Caco-2 (cell line): ENCODE data around the gene PRCC. TPM values are rescaled to one million over a fixed set of nuclear protein-coding genes. Genes with fewer than 3 reads are reported as not detected.

Experiments
- BruUV-seq: library from RNA; stranded (reverse); fragments of 400-500 nt; replicated peaks from 2 replicates; lab custom pipeline; 2021; lab: Mats Ljungman, UMichigan
- CTCF ChIA-PET: fragments of 300-600 bp; sonication (Branson Sonifier 250); formaldehyde crosslinking; loops from one replicate; lab custom pipeline; 2022; ENCODE audit warnings: antibody characterized with exemption; lab: Charles Lee
- POLR2A ChIA-PET: fragments of 300-600 bp; sonication (Branson Sonifier 250); formaldehyde crosslinking; loops from one replicate; lab custom pipeline; 2022; ENCODE audit warnings: antibody characterized with exemption; lab: Charles Lee
- DNase-seq, 2 experiments: peaks; one replicate each; pipeline versions ENCODE4 v3.0.0 to v3.0.0-alpha.2; 2020 to 2022
- H3K27me3 ChIP-seq: replicated peaks from 2 replicates; pipeline ENCODE4 v1.6.0; 2011; ENCODE audit warnings: low read length; ENCODE audit not compliant: control insufficient read depth, insufficient read depth
- H3K36me3 ChIP-seq: 2 replicates; pipeline ENCODE4 v1.5.1; 2011; ENCODE audit warnings: low read length; ENCODE audit not compliant: control insufficient read depth, insufficient read depth
- H3K4me1 ChIP-seq: fragments of 250-450 bp; sonication (Bioruptor Pico); 2 replicates; pipeline ENCODE4 v1.5.1; 2020; ENCODE audit warnings: mild to moderate bottlenecking
- H3K4me3 ChIP-seq: 2 replicates; pipeline ENCODE4 v1.5.1; 2011; ENCODE audit warnings: low read depth, mild to moderate bottlenecking, control low read depth, low read length
- H3K9me3 ChIP-seq: fragments of 250-450 bp; sonication (Bioruptor Pico); 2 replicates; pipeline ENCODE4 v1.5.1; 2020; ENCODE audit warnings: mild to moderate bottlenecking, moderate library complexity
- H3K27ac Mint-ChIP-seq: one replicate; pipeline ENCODE4 v1.8.0; 2022; ENCODE audit warnings: mixed read lengths; ENCODE audit not compliant: unreplicated experiment
- H3K27me3 Mint-ChIP-seq: one replicate; pipeline ENCODE4 v1.8.0; 2022; ENCODE audit warnings: mixed read lengths; ENCODE audit not compliant: insufficient read depth, unreplicated experiment
- H3K36me3 Mint-ChIP-seq: one replicate; pipeline ENCODE4 v1.8.0; 2022; ENCODE audit warnings: mild to moderate bottlenecking, mixed read lengths; ENCODE audit not compliant: insufficient read depth, unreplicated experiment
- H3K4me1 Mint-ChIP-seq: one replicate; pipeline ENCODE4 v1.8.0; 2022; ENCODE audit warnings: low read depth, mixed read lengths; ENCODE audit not compliant: unreplicated experiment
- H3K4me3 Mint-ChIP-seq: one replicate; pipeline ENCODE4 v1.8.0; 2022; ENCODE audit warnings: mild to moderate bottlenecking, moderate library complexity, mixed read lengths; ENCODE audit not compliant: unreplicated experiment
- H3K9me3 Mint-ChIP-seq: one replicate; pipeline ENCODE4 v1.8.0; 2022; ENCODE audit warnings: mixed read lengths; ENCODE audit not compliant: unreplicated experiment
- CTCF ChIP-seq, 2 experiments: fragments of 200-600 bp in 1 of 2; IDR thresholded peaks; 1 replicate in 1 of 2; 2 replicates in 1 of 2; pipeline versions ENCODE4 v1.5.1 to v1.8.0; 2011 to 2022; ENCODE audit warnings: antibody characterized with exemption in 1 of 2, control low read depth in 1 of 2, inconsistent platforms in 1 of 2, low read depth in 1 of 2, low read length in 1 of 2, mild to moderate bottlenecking in 1 of 2, moderate library complexity in 1 of 2; ENCODE audit not compliant: insufficient read depth in 1 of 2, severe bottlenecking in 1 of 2, unreplicated experiment in 1 of 2
- intact Hi-C: fragments of 100-400 bp; cut with micrococcal nuclease; formaldehyde crosslinking; loops from one replicate; pipeline ENCODE4 v1.10.0; 2022; ENCODE audit not compliant: unreplicated experiment
- total RNA-seq: library from RNA; stranded (reverse); gene quantifications from 2 replicates; pipeline ENCODE4 v1.2.3, GENCODE V29; 2022

PRCC gene
- total RNA-seq, 1 experiment from 2014 or later = 101 TPM

- CTCF ChIA-PET = no interaction called here
- no peak overlapping the region for H3K4me3 ChIP-seq
- no peaks in the 10 kb centered on the region for H3K9me3 ChIP-seq
- no TSS peak for BruUV-seq
- DNase-seq = no peak
- H3K27me3 ChIP-seq = no peaks in the 10 kb centered on the region
- TF ChIP-seq CTCF (IDR thresholded peaks at IDR 0.05; ENCODE audit: insufficient read depth in 1 of 2, low read depth in 1 of 2, low read length in 1 of 2, severe bottlenecking in 1 of 2, unreplicated experiment in 1 of 2) = no peak
- Mint-ChIP-seq H3K4me3 (no peak overlapping the region), H3K9me3 (no peaks in the 10 kb centered on the region), H3K27me3 (no peaks in the 10 kb centered on the region), H3K36me3 (peaks cover 18% of the 10 kb centered on the region), H3K27ac (no peak overlapping the region), H3K4me1 (peaks cover 26% of the 10 kb centered on the region)
- H3K36me3 ChIP-seq = peaks cover 2% of the 10 kb centered on the region; the same call in 1 of the 2 replicates
- POLR2A ChIA-PET = interaction anchor here (2.6 kb wide), 1 partner anchor 14 kb away, joined by 28 read pairs; the partner anchor contains the start of gene HDGF
- peaks cover 8% of the 10 kb centered on the region; the same call in 1 of the 2 replicates for H3K4me1 ChIP-seq
- intact Hi-C loops = no loop called here
Measured at GRCh38 chr1:156765666-156766065, 1.7 kb upstream of the PRCC start.

- no peaks in the 10 kb centered on the region for H3K9me3 Mint-ChIP-seq
- POLR2A ChIA-PET = interaction anchor here (0.5 to 2.6 kb wide), 9 partner anchors 8 to 82 kb away, joined by 3 to 28 read pairs (median 8); partner anchors contain the start of genes HDGF, ISG20L2, METTL25B and MRPL24
- DNase-seq = peak in 1 of 2 experiments; percentile 15
- no peak overlapping the region for H3K27ac Mint-ChIP-seq
- intact Hi-C loops = loop anchor here (1.0 kb wide), 5 partner anchors 15 to 77 kb away; partner anchors contain the start of genes HDGF, ISG20L2, METTL25B and MRPL24
- Histone ChIP-seq H3K4me3 (peak overlapping the region; percentile 45), H3K27me3 (no peaks in the 10 kb centered on the region), H3K9me3 (no peaks in the 10 kb centered on the region), H3K36me3 (peaks cover 4% of the 10 kb centered on the region), H3K4me1 (peaks cover 8% of the 10 kb centered on the region; the same call in 1 of the 2 replicates)
- no peak overlapping the region for H3K4me3 Mint-ChIP-seq
- no peaks in the 10 kb centered on the region for H3K27me3 Mint-ChIP-seq
- H3K4me1 Mint-ChIP-seq = peaks cover 34% of the 10 kb centered on the region
- H3K36me3 Mint-ChIP-seq = peaks cover 26% of the 10 kb centered on the region
- BruUV-seq = TSS peak; percentile 77
- TF ChIP-seq CTCF (IDR thresholded peaks at IDR 0.05; ENCODE audit: insufficient read depth in 1 of 2, low read depth in 1 of 2, low read length in 1 of 2, severe bottlenecking in 1 of 2, unreplicated experiment in 1 of 2) = no peak
- CTCF ChIA-PET = interaction anchor here (0.7 to 1.4 kb wide), 6 partner anchors 23 to 77 kb away, joined by 3 to 13 read pairs (median 6); partner anchors contain the start of genes ISG20L2, METTL25B and MRPL24
Measured at GRCh38 chr1:156766298-156767100, 836 bp upstream of the PRCC start.
